22Rv1 (cell line): ENCODE results near the gene CAMK2G.
"Not testable (repeated sequence)": the region's sequence is repeated elsewhere in the genome, so short reads cannot be mapped to it uniquely, and the experiment has no call there.

Source experiments
- H3K27ac ChIP-seq: fragments of 450-650 bp; 2 replicates; pipeline ENCODE4 v1.5.1; 2017
- ZFX ChIP-seq: fragments of 450-650 bp; IDR thresholded peaks from 2 replicates; pipeline ENCODE4 v1.6.1; 2017; ENCODE audit warnings: antibody characterized with exemption, borderline replicate concordance
- TF ChIP-seq, protein P1 (sequence below): fragments of 450-650 bp; IDR thresholded peaks from 2 replicates; pipeline ENCODE4 v1.5.1; 2017; ENCODE audit warnings: mild to moderate bottlenecking

Gene CAMK2G

DNA sequence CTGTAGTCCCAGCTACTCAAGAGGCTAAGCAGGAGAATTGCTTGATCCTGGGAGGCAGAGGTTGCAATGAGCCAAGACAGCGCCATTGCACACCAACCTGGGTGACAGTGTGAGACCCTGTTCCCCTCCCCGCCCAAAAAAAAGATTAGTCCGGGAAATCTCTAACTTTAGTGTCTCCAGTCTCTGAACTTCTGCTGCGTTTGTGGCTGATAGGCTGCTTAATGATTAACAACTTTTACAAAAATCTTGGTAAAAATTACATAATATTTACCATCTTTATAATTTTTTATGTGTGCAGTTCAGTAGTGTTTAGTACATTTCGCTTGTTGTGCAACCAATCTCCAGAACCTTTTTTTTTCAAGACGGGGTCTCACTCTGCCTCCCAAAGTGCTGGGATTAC lies 26.9 kb upstream of the CAMK2G start:
- TF ChIP-seq, protein P1, sequence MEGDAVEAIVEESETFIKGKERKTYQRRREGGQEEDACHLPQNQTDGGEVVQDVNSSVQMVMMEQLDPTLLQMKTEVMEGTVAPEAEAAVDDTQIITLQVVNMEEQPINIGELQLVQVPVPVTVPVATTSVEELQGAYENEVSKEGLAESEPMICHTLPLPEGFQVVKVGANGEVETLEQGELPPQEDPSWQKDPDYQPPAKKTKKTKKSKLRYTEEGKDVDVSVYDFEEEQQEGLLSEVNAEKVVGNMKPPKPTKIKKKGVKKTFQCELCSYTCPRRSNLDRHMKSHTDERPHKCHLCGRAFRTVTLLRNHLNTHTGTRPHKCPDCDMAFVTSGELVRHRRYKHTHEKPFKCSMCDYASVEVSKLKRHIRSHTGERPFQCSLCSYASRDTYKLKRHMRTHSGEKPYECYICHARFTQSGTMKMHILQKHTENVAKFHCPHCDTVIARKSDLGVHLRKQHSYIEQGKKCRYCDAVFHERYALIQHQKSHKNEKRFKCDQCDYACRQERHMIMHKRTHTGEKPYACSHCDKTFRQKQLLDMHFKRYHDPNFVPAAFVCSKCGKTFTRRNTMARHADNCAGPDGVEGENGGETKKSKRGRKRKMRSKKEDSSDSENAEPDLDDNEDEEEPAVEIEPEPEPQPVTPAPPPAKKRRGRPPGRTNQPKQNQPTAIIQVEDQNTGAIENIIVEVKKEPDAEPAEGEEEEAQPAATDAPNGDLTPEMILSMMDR = no peak
- no peak for TF ChIP-seq ZFX
- H3K27ac ChIP-seq = no peak overlapping the region

GRCh38 chr10:73900064-73900463 lies 25.7 kb upstream of the CAMK2G start:
- no peak overlapping the region for H3K27ac ChIP-seq
- no peak for TF ChIP-seq ZFX
- TF ChIP-seq, protein P1 = no peak

- no peak for TF ChIP-seq ZFX
- TF ChIP-seq, protein P1 = no peak
- no peak overlapping the region for H3K27ac ChIP-seq
These were observed 25.1 kb upstream of the CAMK2G start for GRCh38 chr10:73899423-73899822.

GRCh38 chr10:73898730-73899410 lies 24.5 kb upstream of the CAMK2G start:
- H3K27ac ChIP-seq = no peak overlapping the region

DNA sequence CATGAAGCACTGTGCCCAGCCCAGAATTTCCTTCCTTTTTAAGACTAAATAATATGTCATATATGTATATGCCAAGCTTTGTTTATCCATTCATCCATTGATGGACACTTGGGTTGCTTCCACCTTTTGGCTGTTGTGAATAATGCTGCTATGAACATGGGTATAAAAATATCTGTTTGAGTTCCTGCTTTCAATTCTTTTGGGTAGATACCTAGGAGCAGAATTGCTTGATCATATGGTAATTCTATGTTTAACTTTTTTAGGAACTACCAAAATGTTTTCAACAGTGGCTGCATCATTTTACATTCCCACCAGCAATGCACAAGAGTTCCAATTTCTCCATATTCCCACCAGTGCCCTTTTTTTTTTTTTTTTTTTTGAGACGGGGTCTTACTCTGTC lies 23.3 kb upstream of the CAMK2G start:
- TF ChIP-seq, protein P1 = no peak
- TF ChIP-seq ZFX = no peak
- H3K27ac ChIP-seq = no peak overlapping the region

More at GRCh38 chr10:73898730-73899410, 24.5 kb upstream of the CAMK2G start:
- no peak for TF ChIP-seq ZFX
- TF ChIP-seq, protein P1 = no peak

DNA sequence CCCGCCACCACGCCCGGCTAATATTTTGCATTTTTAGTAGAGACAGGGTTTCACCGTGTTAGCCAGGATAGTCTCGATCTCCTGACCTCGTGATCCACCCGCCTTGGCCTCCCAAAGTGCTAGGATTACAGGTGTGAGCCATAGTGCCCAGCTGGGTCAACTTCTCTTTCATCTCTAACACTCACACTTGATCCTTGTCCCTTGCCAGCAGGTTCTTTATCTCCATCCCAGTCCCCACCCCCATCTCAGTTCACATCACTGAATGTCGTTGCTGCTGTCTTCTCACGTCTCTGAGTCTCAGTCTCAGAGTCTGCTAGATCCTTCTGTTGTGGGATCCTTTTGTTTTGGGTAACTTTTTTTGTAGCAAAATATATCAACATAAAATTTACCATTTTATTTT lies 21.0 kb upstream of the CAMK2G start:
- H3K27ac ChIP-seq = not testable (repeated sequence)

DNA sequence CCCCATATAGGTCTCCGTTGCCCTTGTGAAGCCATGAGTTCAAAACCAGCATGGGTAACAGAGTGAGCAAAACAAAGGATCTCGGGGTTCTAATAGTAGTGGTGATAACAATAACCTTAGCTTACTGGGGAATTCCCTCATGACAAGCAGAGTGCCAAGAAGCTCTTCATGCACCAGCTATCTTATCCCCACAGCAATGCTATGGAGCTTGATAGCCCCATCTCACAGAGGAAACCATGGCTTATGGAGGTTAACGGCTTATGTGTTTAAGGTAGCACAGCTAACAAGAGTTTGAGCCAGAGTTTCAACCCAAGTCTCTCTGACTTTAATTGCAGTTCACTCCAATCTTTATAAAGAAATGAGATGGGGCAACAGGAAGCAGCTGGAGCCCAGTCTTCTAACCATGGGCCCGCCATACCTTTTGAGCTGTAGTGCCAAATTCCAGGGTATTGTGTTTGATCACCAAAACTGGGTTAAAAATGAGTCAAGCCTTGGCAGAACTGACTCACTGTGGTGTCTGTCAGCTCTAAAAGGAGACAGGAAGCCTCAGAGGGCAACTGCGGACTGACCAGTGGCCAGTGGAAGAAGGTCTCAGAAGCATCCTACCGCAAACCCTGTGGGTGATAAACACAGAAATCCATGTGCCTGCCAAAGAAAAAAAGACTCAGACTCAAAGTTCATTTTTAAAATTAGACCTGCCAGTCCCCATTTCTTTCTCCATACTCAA lies 20.1 kb upstream of the CAMK2G start:
- no peak overlapping the region for H3K27ac ChIP-seq
- no peak for TF ChIP-seq ZFX
- TF ChIP-seq, protein P1 = no peak
